CD4-positive, alpha-beta T cell treated with Interleukin-10 for 1 hour (primary cell): Measurements from ENCODE around the gene DBNDD1.
"Not testable (repeated sequence)": the region's sequence is repeated elsewhere in the genome, so short reads cannot be mapped to it uniquely, and the experiment has no call there.

Experiments
- DNase-seq: peaks from one replicate; pipeline ENCODE4 v3.0.0-alpha.2; 2020

Gene DBNDD1, protein sequence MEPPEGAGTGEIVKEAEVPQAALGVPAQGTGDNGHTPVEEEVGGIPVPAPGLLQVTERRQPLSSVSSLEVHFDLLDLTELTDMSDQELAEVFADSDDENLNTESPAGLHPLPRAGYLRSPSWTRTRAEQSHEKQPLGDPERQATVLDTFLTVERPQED

DNA sequence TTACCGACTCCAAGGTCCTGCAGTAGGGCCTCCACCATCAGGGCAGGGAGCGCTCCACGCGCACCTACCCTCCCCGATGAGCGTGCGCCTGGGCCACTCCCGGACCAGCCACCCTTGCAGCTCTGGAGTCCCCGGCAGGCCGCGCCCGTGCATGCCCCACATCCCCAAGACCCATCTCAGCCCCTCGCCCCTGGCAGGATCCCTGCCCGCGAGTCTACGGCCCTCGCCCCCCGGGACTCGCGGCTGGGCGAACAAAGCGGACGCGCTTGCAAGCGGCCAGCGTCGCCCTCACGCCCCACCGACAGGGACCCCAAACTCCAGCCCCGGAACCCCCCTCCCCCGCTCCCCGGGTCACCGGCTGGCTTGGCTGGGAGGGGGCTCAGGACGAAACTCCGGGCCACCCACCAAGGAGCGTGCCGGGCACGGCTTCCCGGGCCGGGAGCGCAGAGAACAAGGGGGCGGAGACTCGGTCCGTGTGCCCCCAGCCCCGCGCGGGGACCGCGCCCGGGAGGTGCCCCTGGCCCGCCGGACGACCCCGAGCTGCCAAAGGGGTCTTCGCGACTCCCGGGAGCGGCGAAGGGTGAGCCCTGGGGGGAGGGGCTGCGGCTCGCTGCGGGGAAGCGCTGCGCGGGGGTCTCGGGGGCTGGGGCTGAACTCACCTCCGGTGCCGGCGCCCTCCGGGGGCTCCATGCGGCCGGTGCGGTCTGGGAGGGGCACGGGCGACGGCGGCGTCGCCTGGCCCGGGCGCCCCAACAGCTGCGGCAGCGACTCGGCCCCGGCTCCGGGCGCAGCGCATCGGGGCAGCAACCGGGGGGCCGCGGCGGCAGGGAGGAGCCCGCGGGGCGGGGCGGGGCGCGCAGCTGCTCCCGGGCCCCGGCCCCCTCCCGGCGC is at the start of gene DBNDD1:
DBNDD1 (minus strand) TSS at position 805 of the 891 bp plus-strand sequence; CDS start at position 690, 115 bp downstream.
- no peak for DNase-seq

DNA sequence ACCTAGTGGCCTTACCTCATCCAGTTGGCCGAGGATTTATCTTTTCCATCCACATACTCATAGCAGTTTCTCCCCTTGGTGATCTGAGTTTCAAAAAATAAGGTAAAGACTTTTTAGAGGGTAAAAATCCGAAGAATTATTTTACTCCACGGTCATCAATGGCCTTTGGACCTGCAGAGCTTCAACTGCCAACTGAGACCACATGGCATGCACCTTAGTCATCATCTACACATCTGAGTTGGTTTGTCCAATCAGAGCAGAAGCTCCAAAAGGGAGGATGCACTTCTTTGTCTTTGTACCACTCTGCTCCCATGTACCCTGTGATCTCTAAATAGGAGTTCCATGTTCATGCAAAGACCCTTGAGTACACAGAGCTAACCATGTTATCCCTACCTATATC is 42.2 kb upstream of the DBNDD1 start:
- no peak for DNase-seq

DNA sequence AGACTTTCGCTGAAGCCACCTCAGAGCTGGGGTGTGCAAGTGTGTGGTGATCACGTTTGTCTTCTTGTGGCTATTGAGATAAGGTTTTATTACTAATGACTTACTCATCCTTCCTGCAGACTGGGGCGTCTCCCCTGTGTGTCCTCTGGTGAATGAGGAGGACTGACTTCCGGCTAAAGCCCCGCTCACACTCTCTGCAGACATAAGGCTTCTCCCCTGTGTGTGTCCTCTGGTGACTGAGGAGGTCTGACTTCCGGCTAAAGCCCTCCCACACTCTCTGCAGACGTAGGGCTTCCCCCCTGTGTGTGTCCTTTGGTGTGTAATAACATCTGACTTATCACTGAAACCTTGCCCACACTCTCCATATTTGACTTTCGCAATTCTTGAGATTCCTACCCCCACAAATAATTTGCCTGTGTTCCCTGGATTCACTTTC is 38.5 kb upstream of the DBNDD1 start:
- DNase-seq = no peak

DNA sequence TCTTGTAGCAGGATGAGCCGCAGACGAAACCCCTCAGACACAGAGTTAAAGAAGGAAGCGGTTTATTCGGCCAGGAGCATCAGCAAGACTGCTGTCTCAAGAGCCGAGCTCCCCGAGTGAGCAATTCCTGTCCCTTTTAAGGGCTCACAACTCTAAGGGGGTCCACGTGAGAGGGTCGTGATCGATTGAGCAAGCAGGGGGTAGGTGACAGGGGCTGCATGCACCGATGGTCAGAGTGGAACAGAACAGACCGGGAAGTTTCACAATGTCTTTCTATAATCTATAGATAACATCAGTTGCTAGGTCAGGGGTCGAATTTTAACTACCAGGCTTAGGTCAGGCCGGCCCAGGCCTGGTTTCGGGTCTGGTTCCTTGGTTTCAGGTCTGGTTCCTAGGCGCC is 37.3 kb upstream of the DBNDD1 start:
- not testable (repeated sequence) for DNase-seq

DNA sequence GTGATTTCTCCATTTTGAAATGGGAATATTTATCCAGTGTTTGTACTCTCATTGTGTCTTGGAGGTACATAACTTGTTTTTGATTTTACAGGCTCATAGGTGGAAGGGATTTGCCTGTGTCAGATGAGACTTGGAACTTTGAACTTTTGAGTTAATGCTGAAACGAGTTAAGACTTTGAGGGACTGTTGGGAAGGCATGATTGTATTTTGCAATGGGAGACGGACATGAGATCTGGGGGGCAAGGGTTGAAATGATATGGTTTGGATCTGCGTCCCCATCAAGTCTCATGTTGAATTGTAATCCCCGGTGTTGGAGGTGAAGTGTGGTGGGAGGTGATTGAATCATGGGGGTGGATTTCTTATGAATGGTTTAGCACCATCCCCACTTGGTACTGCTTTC is 36.1 kb upstream of the DBNDD1 start:
- no peak for DNase-seq

DNA sequence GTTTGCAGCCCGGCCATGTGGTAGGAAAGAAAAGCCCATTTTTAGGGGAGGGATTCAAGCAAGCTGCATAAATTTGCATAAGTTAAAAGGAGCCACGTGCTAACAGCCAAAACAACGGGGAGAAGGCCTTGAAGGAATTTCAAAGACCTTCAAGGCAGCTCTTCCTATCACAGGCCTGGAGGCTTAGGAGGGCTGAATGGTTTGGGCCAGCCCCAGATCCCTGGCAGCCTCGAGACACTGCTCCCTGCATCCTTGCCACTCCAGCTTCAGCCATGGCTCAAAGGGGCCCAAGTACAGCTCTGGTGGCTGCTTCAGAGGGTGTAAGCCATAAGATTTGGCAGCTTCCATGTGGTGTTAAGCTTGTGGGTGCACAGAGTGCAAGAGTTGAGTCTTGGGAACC is 35.3 kb upstream of the DBNDD1 start:
- no peak for DNase-seq

DNA sequence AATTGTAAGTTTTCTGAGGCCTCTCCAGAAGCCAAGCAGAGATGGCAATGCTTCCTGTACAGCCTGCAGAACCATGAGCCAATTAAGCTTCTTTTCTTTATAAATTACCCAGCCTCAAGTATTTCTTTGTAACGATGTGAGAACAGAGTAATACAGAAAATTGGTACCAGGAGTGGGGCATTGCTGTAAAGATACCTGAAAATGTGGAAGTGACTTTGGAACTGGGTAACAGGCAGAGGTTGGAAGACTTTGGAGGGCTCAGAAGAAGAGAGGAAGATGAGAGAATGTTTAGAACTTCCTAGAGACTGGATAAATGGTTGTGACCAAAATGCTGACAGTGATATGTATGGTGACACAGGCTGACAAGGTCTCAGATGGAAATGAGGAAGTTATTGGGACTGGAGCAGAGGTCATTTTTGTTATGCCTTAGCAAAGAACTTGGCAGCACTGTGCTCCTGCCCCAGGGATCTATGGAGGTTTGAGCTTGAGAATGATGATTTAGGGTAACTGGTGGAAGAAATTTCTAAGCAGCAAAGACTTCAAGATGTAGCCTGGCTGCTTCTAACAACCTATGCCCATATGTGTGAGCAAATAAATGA is 34.7 kb upstream of the DBNDD1 start:
- DNase-seq = no peak

DNA sequence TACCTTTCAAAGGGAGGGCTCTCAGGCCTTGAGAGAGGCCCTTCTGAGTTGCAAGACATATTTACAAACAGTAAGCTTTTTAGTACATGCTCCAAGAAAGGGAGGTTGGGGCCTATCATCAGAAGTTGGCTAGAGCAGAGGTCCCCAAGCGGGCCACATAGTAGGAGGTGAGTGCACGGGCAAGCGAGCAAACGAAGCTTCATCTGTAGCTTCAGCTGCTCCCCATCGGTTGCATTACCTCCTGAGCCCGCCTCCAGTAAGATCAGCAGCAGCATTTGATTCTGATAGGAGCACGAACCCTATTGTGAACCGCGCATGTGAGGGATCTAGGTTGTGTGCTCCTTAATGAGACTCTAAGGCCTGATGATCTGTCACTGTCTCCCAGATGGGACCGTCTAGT is 31.7 kb upstream of the DBNDD1 start:
- DNase-seq = no peak

DNA sequence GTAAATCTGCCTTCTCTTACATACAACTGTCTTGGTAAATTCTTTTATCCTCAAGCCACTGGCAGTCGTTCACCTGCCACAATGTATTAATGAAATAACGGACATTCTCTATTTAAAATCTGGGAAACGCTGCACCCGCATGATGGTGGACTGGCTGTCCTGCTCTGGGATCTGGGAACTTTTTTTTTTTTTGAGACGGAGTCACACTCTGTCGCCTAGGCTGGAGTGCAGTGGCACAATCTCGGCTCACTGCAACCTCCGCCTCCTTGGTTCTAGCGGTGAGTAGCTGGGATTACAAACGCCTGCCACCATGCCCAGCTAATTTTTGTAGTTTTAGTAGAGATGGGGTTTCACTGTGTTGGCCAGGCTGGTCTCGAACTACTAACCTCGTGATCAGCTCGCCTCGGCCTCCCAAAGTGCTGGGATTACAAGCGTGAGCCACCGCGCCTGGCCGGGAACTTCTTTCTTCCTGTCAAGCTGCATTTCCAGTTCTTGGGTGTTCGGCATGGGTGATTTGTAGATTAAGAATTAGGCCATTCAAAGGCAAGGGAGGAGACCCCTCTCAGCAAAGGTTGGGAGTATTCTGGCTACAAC is 29.6 kb upstream of the DBNDD1 start:
- no peak for DNase-seq

DNA sequence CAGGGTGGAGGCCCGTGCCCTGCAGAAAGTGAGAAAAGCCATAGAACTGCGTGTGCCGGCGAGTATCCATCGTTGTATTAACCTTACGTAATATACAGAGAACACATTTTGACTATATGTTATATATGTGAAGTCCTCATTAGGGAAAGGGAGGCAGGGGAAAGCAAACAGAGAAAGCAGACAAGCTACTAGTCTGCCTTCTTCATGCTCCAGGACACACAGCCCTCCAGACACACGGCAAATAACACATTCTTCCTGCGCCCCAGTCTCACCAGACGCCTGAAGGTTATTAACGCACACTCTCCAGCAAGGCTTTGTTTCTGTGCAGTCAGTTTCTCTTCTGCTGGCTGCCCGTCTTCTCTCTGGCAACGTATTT is 29.1 kb upstream of the DBNDD1 start:
- no peak for DNase-seq

DNA sequence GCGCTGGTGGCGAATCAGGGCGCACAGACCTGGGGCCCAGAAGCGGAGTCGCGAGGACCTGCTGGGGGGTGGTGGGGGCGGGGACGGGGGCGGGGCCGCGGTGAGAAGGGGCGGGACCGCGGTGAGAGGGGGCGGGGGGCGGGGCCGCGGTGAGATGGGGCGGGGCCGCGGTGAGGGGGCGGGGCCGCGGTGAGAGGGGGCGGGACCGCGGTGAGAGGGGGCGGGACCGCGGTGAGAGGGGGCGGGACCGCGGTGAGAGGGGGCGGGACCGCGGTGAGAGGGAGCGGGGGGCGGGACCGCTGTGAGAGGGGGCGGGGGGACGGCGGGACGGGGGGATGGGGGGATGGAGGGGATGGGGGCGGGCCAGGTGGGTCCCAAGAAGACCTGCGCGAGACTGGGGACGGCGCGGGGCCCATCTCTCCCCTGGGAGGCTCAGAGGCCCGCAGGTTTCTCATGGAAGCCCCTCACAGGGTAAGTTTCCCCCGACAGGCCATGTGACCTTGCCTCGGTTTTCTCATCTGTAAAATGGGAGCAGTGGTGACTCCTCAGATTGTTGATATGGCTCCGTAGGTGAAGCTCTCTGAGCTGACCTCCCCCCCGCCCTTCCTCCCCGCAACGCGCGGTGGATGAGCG is 28.6 kb upstream of the DBNDD1 start:
- DNase-seq = no peak

DNA sequence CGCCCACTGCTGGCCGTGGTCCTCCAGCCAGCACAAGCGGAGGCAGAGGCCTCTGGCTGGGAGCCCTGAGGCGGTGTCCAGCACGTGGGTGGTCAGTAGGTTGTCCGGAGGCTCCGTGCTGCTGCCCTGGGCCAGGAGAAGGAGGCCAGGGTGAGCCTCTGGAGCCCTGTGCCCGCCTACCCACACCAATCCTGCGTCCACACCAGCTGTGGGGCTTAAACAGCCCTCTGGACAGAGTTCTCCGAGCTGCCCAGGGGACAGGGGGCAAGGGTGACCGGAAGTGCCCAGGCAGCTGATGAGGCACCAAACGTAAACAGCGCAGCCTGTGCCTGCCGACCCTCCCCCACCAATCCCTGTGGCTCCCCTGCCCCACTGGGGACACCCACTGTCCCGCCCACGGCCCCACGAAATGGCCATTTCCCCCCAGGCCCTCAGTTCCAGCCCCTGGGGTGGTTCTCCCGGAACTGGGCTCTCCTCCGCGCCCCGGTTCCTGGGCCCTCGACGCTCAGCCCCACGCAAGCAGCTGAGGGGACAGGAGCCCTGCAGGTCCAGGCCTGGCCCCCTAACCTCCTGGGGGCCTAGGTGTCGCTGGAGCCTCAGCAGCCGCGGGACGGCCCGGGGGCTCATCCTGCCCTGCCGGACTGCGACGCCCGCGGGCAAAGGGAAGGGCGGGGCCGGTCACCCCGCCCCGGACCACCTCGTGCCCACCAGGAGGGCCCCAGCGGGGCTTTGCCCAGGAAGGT is 27.9 kb upstream of the DBNDD1 start:
- no peak for DNase-seq

DNA sequence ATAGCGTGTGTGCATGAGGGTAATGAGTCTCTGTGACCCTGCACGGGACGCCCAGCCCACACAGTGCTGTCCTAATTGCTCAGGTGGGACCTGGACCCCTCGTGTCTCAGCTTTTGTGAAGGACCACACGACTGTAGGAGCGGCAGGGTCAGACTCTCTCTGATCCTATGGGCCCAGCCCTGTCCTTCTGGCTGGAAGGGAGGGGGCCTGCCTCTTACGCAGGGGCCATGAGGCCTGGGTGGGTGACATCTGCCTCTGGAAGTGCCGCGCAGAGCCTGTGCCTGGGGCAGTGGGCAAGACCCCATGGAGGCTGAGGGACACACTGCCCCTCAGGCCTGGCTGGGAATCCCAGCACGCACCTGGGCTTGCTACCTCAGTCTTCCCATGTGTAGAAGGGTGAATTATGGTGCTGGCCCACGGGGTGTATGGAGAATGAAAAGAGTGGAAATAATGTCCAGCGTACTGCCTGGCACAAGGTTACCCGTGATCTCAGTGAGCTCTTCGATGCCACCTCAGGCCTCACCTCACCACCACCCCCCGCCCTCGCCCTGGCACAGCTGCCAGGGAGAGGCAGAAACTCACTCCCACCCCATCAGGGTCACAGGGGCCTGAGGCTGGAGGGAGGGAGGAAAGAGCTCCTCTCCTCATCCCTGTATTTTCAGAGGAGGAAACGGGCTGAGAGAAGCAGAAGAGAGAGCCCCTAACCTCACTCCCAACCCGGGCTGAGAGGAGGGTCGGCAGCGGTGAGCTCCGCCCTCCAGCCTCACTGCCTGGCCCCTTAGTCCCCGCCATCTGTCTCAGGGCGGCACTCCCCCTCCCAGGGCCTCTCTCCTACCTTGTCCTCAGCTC is 27.1 kb upstream of the DBNDD1 start:
- no peak for DNase-seq

DNA sequence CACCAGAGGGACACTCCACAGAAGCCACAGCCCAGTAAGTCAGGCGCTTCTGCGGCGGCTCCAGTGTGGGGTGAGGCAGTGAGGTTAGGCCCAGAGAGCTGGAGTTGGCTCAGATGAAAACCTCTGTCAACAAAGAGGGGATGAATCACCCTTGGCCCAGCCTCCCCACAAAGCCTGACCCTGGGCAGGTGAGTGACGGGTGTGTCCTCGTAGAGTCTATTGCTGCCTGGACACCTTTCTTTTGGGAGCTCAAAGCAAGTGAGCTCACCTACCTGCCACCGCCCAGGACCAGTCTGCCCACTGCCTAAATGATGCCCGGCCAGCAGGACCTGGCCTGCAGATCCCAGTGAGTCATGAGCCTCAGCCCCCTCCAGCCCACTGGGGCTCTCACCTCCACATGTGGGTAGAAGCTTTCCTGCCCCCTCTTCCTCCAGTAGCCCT is 24.9 kb upstream of the DBNDD1 start:
- DNase-seq = no peak

DNA sequence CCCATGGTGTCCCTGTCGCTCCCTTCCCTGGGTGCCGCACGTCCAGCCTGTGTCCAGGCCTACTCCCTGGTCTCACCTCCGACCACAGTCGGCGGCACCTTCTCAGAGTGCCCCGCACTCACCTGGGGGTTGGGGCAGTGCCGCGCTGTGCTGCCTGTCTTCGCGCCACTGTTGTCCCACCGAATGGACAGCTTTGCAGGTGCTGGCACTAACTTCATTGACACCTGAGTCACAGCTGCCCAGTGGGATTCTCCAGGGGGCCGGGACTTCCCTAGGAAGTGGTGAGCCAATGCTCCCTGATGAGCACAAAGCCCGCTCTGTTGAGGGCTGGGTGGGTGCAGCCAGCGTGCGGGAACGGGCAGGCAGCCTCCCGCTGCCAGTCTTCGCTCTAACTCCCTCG is 24.3 kb upstream of the DBNDD1 start:
- DNase-seq = no peak

DNA sequence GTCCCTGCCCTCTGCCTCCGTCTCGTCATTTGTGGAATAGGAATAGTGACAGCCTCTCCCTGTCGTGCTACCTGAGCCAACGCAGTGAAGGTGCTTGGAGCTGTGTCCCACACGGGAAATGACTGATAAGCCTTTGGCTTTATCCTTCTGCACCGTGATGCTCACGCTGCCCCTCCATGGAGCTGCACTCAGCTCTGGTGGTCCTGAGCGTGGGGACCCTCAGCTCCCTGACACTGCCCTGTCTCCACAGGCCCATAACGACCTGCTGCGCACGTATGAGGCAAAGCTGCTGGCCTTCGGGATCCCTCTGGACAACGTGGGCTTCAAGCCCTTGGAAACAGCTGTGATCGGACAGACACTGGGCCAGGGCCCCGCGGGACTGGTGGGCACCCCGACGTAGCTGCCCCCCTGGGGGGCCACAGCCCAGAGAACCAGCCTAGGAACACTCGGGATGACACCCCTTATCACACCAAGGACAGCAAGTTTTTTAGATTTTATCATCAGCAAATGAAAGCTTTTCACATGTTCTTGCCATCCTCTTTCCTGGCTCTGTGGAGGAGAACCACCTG is 23.8 kb upstream of the DBNDD1 start:
- no peak for DNase-seq

DNA sequence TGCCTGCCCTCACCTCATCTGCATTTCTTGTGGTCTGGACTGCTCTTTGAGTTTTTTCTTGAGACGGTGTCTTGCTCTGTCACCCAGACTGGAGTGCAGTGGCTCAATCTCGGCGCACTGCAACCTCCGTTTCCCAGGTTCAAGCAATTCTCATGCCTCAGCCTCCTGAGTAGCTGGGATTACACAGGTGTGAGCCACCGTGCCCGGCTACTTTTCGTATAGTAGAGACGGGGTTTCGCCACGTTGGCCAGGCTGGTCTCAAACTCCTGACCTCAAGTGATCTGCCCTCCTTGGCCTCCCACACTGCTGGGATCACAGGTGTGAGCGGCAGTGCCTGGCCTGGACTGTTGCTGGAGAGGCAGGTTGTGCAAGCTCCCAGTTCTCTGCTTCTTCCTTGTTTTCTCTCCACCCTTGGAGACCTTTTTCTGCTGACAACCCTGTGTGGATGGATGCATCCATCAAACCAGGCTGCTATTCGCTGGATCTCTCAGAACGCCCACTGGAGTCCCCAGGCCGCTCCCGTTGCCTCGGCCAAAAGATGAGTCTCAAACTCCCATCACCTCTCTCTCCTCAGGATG is 22.7 kb upstream of the DBNDD1 start:
- no peak for DNase-seq

DNA sequence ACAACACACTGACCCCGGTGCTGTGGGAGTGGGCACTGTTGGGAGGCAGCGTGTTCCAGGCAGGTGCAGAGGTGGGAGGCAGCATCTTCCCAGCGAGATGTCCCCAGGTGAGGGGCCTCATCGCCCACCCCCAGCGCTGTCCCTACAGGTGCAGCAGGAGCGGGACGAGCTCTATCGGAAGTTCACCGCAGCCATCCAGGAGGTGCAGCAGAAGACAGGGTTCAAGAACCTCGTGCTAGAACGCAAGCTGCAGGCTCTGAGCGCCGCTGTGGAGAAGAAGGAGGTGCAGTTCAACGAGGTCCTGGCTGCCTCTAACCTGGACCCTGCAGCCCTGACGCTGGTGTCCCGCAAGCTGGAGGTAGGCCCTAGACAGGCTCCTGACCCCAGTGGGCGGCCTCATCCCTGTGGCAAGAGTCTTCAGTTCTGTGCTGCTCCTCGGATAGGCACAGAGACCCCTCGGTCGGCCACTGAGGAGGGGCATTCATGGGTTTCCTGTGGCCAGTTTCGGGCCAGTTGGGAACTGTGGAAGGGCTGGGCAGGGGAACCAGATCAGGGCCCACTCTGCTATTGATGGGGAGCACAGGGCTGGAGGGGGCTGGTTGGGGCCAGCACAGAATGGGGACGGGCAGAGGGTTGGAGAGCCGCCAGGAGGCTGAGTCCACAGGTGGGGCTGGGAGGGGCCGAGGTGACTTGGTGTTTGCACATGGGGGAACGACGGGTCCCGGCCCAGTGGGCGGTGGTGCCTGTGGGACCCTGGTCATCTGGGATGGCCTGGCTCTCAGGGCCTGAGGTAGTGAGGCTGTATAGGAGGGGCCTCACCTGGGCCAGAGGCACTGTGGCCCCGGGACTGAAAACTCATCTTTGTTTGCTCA is 21.1 kb upstream of the DBNDD1 start:
- no peak for DNase-seq

DNA sequence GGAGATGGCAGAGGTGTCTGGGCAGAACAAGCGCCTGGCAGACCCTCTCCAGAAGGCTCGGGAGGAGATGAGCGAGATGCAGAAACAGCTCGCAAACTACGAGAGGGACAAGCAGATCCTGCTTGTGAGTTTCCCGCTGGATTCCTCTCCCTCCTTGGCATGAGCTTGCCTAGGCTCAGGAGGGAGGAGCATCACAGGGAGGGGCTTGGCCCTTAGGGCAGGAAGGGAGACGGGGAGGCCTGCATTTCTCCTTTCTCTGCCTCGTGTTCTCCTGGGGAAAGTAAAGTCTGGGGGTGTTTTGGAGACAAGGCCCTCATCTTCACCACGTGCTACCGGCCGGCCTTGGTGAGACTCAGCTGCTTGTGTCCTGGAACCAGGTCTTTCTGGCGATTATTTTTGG is 18.0 kb upstream of the DBNDD1 start:
- no peak for DNase-seq

DNA sequence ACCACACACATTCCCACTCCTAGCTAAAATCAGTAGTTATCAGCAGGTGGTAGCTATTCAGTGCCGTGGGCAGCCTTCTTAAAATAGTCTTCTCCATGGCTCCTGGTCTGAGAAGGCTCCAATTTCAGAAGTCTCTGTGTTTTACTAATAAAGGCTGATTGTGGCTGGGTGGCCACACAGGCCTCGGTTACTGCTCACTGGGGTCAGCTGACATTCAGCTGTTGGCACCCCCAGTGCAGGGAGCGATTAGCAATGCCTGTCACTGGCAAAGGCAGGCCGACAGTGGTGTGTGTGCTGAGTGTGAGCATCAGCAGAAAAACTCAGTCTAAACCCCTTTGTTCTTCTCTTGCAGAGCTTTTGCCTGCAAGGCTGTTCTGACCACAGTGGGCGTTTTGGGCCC is 16.6 kb upstream of the DBNDD1 start:
- DNase-seq = no peak
